LHCN-M2 (cell line): ENCODE data around the gene RTN4R. TPM values are rescaled to one million over a fixed set of nuclear protein-coding genes. Genes with fewer than 3 reads are reported as not detected.
"Not testable (repeated sequence)": the region's sequence is repeated elsewhere in the genome, so short reads cannot be mapped to it uniquely, and the experiment has no call there.

Source experiments
- DNase-seq: peaks from one replicate; pipeline ENCODE4 v3.0.0-alpha.2; 2012; ENCODE audit warnings: low read depth
- total RNA-seq: library from RNA; depleted of rRNA; stranded (reverse); fragments of >200 nt; gene quantifications from 2 replicates; pipeline ENCODE4 v1.2.3, GENCODE V29; 2014

Gene RTN4R
- total RNA-seq, 1 experiment from 2014 or later = 0.63 TPM

- no peak for DNase-seq
These were observed 38.0 kb upstream of the RTN4R start for GRCh38 chr22:20305894-20306645.

GRCh38 chr22:20305230-20305893 is 37.2 kb upstream of the RTN4R start:
- DNase-seq = not testable (repeated sequence)

GRCh38 chr22:20304646-20305045 is 36.5 kb upstream of the RTN4R start:
- DNase-seq = no peak

GRCh38 chr22:20303229-20303534 is 35.1 kb upstream of the RTN4R start:
- not testable (repeated sequence) for DNase-seq

- no peak for DNase-seq
These were observed 34.5 kb upstream of the RTN4R start for GRCh38 chr22:20302438-20303228.

GRCh38 chr22:20299746-20300136 is 31.6 kb upstream of the RTN4R start:
- DNase-seq = no peak

GRCh38 chr22:20298803-20299745 is 31.0 kb upstream of the RTN4R start:
- peak; percentile 21 for DNase-seq

GRCh38 chr22:20298110-20298802 is 30.1 kb upstream of the RTN4R start:
- no peak for DNase-seq

GRCh38 chr22:20297414-20298109 is 29.4 kb upstream of the RTN4R start:
- DNase-seq = no peak

- no peak for DNase-seq
These were observed 28.5 kb upstream of the RTN4R start for GRCh38 chr22:20296598-20296997.

GRCh38 chr22:20295262-20296064 is 27.3 kb upstream of the RTN4R start:
- DNase-seq = no peak

GRCh38 chr22:20292673-20293232 is 24.6 kb upstream of the RTN4R start:
- no peak for DNase-seq

- no peak for DNase-seq
These were observed 24.0 kb upstream of the RTN4R start for GRCh38 chr22:20292108-20292507.

GRCh38 chr22:20291604-20292063 is 23.5 kb upstream of the RTN4R start:
- no peak for DNase-seq

- DNase-seq = no peak
These were observed 23.1 kb upstream of the RTN4R start for GRCh38 chr22:20291249-20291586.

- DNase-seq = no peak
These were observed 22.6 kb upstream of the RTN4R start for GRCh38 chr22:20290578-20291248.

- DNase-seq = no peak
These were observed 21.9 kb upstream of the RTN4R start for GRCh38 chr22:20290045-20290392.
